ENCODE data around the gene PSD. TPM values are rescaled to one million over a fixed set of nuclear protein-coding genes. Genes with fewer than 3 reads are reported as not detected.

Gene PSD
- total and polyA plus RNA-seq, 9 of the 15 experiments (the other 6 are each of a cell fraction or from before 2014, with no cell fraction given), result 0.11 to 1.7 (median 0.54) TPM; not detected in 2

DNA sequence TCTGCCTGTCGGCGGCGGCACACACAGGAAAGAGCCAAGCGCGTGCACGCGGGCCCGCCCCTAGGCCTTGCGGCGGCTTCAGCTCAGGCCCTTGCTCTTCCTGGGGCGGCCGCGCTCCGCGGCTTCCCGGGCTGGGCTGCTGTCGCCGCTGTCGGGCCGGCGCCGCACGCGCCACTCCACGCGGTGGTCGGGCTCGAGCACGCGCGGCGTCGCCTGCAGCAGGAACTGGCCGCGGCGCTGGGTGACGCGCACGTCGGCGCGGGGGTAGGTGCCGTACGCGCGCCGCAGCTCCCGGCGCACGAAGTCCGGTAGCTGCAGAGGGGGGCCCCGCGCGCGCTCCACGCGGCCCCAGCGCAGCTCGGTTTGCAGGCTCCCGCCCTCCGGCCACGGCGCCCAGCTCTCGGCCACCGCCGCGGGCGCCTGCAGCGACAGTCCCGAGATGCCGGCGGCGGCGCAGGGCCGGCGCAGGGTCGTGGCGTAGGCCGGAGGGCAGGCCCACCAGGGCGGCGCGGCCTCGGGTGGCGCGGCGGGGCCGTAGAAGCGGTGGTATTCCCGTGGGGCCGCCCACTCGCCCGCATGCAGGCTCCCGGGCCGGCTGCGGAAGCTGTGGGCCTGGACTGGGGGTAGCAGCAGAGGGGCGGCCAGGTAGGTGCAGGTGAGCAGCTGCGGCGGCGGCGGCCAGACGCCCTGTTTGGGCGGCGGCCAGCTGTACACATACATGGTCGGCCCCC, 32.0 kb upstream of the PSD start (continued):
- no peak for TF ChIP-seq PHTF2 (CRISPR knock-in tag; IDR thresholded peaks at IDR 0.05)
- TF ChIP-seq NR2C1 (IDR thresholded peaks at IDR 0.05), result no peak
- no peak for TF ChIP-seq NR2C1 (tag; IDR thresholded peaks at IDR 0.05)
- TF ChIP-seq FUS (optimal IDR thresholded peaks at IDR 0.05; ENCODE audit: low read depth, low read length), result no peak
- no peak; the same call in 1 of the 2 replicates for TF ChIP-seq EP400 (IDR thresholded peaks at IDR 0.05)
- TF ChIP-seq HOXB6 (CRISPR knock-in tag; IDR thresholded peaks at IDR 0.05; ENCODE audit: borderline replicate concordance), result no peak
- TF ChIP-seq PTBP1 (IDR thresholded peaks at IDR 0.05; ENCODE audit: low read depth, low read length), result no peak
- TF ChIP-seq, protein P1, sequence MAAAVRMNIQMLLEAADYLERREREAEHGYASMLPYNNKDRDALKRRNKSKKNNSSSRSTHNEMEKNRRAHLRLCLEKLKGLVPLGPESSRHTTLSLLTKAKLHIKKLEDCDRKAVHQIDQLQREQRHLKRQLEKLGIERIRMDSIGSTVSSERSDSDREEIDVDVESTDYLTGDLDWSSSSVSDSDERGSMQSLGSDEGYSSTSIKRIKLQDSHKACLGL (CRISPR knock-in tag; IDR thresholded peaks at IDR 0.05; ENCODE audit: borderline replicate concordance, poor library complexity, severe bottlenecking), result no peak
- TF ChIP-seq CSDE1 (IDR thresholded peaks at IDR 0.05), result no peak
- TF ChIP-seq ERF (CRISPR knock-in tag; IDR thresholded peaks at IDR 0.05), result 0 out of 2 replicates have a peak, but pooled peaks have one; percentile 71
- TF ChIP-seq JUN (IDR thresholded peaks at IDR 0.05; ENCODE audit: borderline replicate concordance, low read depth, low read length), result peak; percentile 13; the same call in 1 of the 2 replicates
- TF ChIP-seq JUN (CRISPR knock-in tag; IDR thresholded peaks at IDR 0.05; ENCODE audit: borderline replicate concordance), result peak; percentile 68; the same call in 1 of the 2 replicates
- TF ChIP-seq CREB1 (IDR thresholded peaks at IDR 0.05), result peak; percentile 24; the same call in 1 of the 2 replicates
- TF ChIP-seq CREB1 (CRISPR knock-in tag; IDR thresholded peaks at IDR 0.05), result no peak
- 0 out of 2 replicates have a peak, but pooled peaks have one; percentile 12 for TF ChIP-seq RNF2 (IDR thresholded peaks at IDR 0.05)
- no peak for TF ChIP-seq BRD9 (IDR thresholded peaks at IDR 0.05; ENCODE audit: low read depth, partially characterized antibody)
- no peak for TF ChIP-seq SPI1 (IDR thresholded peaks at IDR 0.05; ENCODE audit: borderline replicate concordance, low read depth, low read length)
- TF ChIP-seq CCNT2 (IDR thresholded peaks at IDR 0.05; ENCODE audit: borderline replicate concordance, extremely low read depth, insufficient read length, low read depth, low read length), result peak; percentile 84
- no peak for TF ChIP-seq MED1 (CRISPR knock-in tag; IDR thresholded peaks at IDR 0.05; ENCODE audit: borderline replicate concordance)
- TF ChIP-seq, protein P2, sequence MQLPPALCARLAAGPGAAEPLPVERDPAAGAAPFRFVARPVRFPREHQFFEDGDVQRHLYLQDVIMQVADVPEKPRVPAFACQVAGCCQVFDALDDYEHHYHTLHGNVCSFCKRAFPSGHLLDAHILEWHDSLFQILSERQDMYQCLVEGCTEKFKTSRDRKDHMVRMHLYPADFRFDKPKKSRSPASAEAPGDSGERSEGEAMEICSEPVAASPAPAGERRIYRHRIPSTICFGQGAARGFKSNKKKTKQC (CRISPR knock-in tag; IDR thresholded peaks at IDR 0.05), result no peak
- peak; percentile 69 for TF ChIP-seq ZFX (CRISPR knock-in tag; IDR thresholded peaks at IDR 0.05)
- no peak; the same call in 1 of the 2 replicates for TF ChIP-seq ZNF584 (CRISPR knock-in tag; IDR thresholded peaks at IDR 0.05; ENCODE audit: low read depth)
- TF ChIP-seq ZZZ3 (IDR thresholded peaks at IDR 0.05), result no peak
- no peak for TF ChIP-seq KDM2B (CRISPR knock-in tag; IDR thresholded peaks at IDR 0.05)
- no peak for TF ChIP-seq SNIP1 (IDR thresholded peaks at IDR 0.05; ENCODE audit: low read depth)
- TF ChIP-seq SLC30A9 (CRISPR knock-in tag; IDR thresholded peaks at IDR 0.05), result no peak
- TF ChIP-seq MCM3 (IDR thresholded peaks at IDR 0.05), result no peak
- TF ChIP-seq SMARCC2 (IDR thresholded peaks at IDR 0.05; ENCODE audit: low read depth), result no peak
- TF ChIP-seq PPARD (CRISPR knock-in tag; IDR thresholded peaks at IDR 0.05), result no peak
- no peak for TF ChIP-seq DACH1 (IDR thresholded peaks at IDR 0.05; ENCODE audit: partially characterized antibody)
- TF ChIP-seq SRSF3 (IDR thresholded peaks at IDR 0.05; ENCODE audit: insufficient read depth, low read length), result no peak
- no peak for TF ChIP-seq FOXK2 (conservative IDR thresholded peaks at IDR 0.05 in 1 of 2, IDR thresholded peaks at IDR 0.05 in 1 of 2; ENCODE audit: low read depth in 2 of 2)
